PC-3 (cell line): ENCODE results near the gene GAGE1. TPM values are rescaled to one million over a fixed set of nuclear protein-coding genes. Genes with fewer than 3 reads are reported as not detected.
"Not testable (repeated sequence)": the region's sequence is repeated elsewhere in the genome, so short reads cannot be mapped to it uniquely, and the experiment has no call there.

Experiments
- ATAC-seq: fragments of 200-7000 bp; cut with Tn5 transposase; 2 replicates; pipeline ENCODE4 v1.9.1; 2020; ENCODE audit warnings: mild to moderate bottlenecking, moderate library complexity
- Bru-seq: library from RNA; stranded (reverse); fragments of 400-500 nt; gene quantifications from one replicate; lab custom pipeline; 2021; lab: Mats Ljungman, UMichigan
- BruChase-seq, 2 experiments: library from RNA; stranded (reverse); fragments of 400-500 nt; gene quantifications; one replicate each; lab custom pipeline; 2021; lab: Mats Ljungman, UMichigan
- BruUV-seq: library from RNA; stranded (reverse); fragments of 400-500 nt; replicated peaks from 2 replicates; lab custom pipeline; 2021; lab: Mats Ljungman, UMichigan
- CTCF ChIA-PET: fragments of 300-600 bp; sonication (Branson Sonifier 250); formaldehyde crosslinking; loops from one replicate; lab custom pipeline; 2022; ENCODE audit warnings: antibody characterized with exemption; lab: Charles Lee
- POLR2A ChIA-PET: fragments of 300-600 bp; sonication (Branson Sonifier 250); formaldehyde crosslinking; loops from one replicate; lab custom pipeline; 2022; ENCODE audit warnings: antibody characterized with exemption; ENCODE audit not compliant: unreplicated experiment; lab: Charles Lee
- DNase-seq: peaks from one replicate; pipeline ENCODE4 v3.0.0-alpha.2; 2015
- H2AFZ ChIP-seq: fragments of 300-600 bp; sonication (generic); 2 replicates; pipeline ENCODE4 v1.6.0; 2016; ENCODE audit warnings: antibody characterized with exemption, low read length
- H3F3A ChIP-seq: fragments of 300-600 bp; sonication (generic); one replicate; pipeline ENCODE4 v1.6.0; 2017; ENCODE audit warnings: antibody characterized with exemption, low read length, control low read depth, mild to moderate bottlenecking; ENCODE audit not compliant: unreplicated experiment
- H3K27ac ChIP-seq: fragments of 300-600 bp; sonication (generic); 2 replicates; pipeline ENCODE4 v1.5.1; 2016; ENCODE audit warnings: mild to moderate bottlenecking, low read length
- H3K27me3 ChIP-seq: fragments of 300-600 bp; sonication (generic); 2 replicates; pipeline ENCODE4 v1.6.1; 2016; ENCODE audit warnings: low read length, mixed read lengths
- H3K36me3 ChIP-seq: fragments of 300-600 bp; sonication (generic); 2 replicates; pipeline ENCODE4 v1.6.1; 2016; ENCODE audit warnings: low read depth, mixed run types, low read length, mixed read lengths
- H3K4me1 ChIP-seq: fragments of 300-600 bp; sonication (generic); 2 replicates; pipeline ENCODE4 v1.5.1; 2016; ENCODE audit warnings: low read length; ENCODE audit not compliant: insufficient read depth
- H3K4me2 ChIP-seq: fragments of 300-600 bp; sonication (generic); 2 replicates; pipeline ENCODE4 v1.6.0; 2016; ENCODE audit warnings: low read length
- H3K4me3 ChIP-seq: fragments of 300-600 bp; sonication (generic); 2 replicates; pipeline ENCODE4 v1.5.1; 2016; ENCODE audit warnings: mild to moderate bottlenecking, low read length, mixed read lengths
- H3K79me2 ChIP-seq: fragments of 300-600 bp; sonication (generic); 2 replicates; pipeline ENCODE4 v1.6.1; 2017; ENCODE audit warnings: low read length, mixed read lengths
- H3K9ac ChIP-seq: fragments of 300-600 bp; sonication (generic); 2 replicates; pipeline ENCODE4 v1.6.0; 2016; ENCODE audit warnings: mild to moderate bottlenecking, low read length
- H3K9me2 ChIP-seq: fragments of 300-600 bp; sonication (generic); replicated peaks from 2 replicates; pipeline ENCODE4 v1.6.1; 2016; ENCODE audit warnings: mixed run types, low read length, mixed read lengths
- H3K9me3 ChIP-seq: fragments of 300-600 bp; sonication (generic); 2 replicates; pipeline ENCODE4 v1.6.1; 2016; ENCODE audit warnings: low read length, mixed read lengths
- H4K20me1 ChIP-seq: fragments of 300-600 bp; sonication (generic); 2 replicates; pipeline ENCODE4 v1.6.1; 2016; ENCODE audit warnings: low read length, mixed read lengths
- intact Hi-C: fragments of 100-400 bp; cut with micrococcal nuclease; formaldehyde crosslinking; loops from 2 replicates; pipeline ENCODE4 v1.9.0; 2023
- long read RNA-seq: library from polyadenylated mRNA; unstranded; transcript quantifications from one replicate; pipeline ENCODE4 v2.0.0, GENCODE V29; 2021; ENCODE audit not compliant: unreplicated experiment
- total RNA-seq: library from RNA; depleted of rRNA; stranded (reverse); fragments of >200 nt; gene quantifications from 2 replicates; pipeline ENCODE4 v1.2.3, GENCODE V29; 2014; rRNA removed

Gene GAGE1
- total RNA-seq (not detected in 2 replicates), Bru-seq, nascent RNA (not detected), BruChase-seq, experiment 1, labeled RNA remaining after a 6-hour chase (not detected), BruChase-seq, experiment 2, labeled RNA remaining after a 2-hour chase (not detected)
- long read RNA-seq: 0 reads

GRCh38 chrX:49598720-49599119, at the start of gene GAGE1:
GAGE1 (plus strand) TSS chrX:49599020; CDS start chrX:49600175, 1,155 bp downstream.
- H3K36me3 ChIP-seq, H3K27me3 ChIP-seq, BruUV-seq, H3K9me3 ChIP-seq, H3K4me1 ChIP-seq, intact Hi-C loops, DNase-seq, H3K9ac ChIP-seq, CTCF ChIA-PET, H3F3A ChIP-seq, ATAC-seq, H3K27ac ChIP-seq, H3K4me3 ChIP-seq, H3K79me2 ChIP-seq, POLR2A ChIA-PET, H4K20me1 ChIP-seq, H3K9me2 ChIP-seq, H3K4me2 ChIP-seq, H2AFZ ChIP-seq: not testable (repeated sequence)

GRCh38 chrX:49550989-49551388, 47.8 kb upstream of the GAGE1 start, which contains the start of gene GAGE12E:
GAGE12E (plus strand) TSS chrX:49551289; CDS start chrX:49552444, 1,155 bp downstream.
- H3K9me3 ChIP-seq, H3K4me1 ChIP-seq, H3K4me3 ChIP-seq, H3K9ac ChIP-seq, H3K9me2 ChIP-seq, H2AFZ ChIP-seq, DNase-seq, H4K20me1 ChIP-seq, H3F3A ChIP-seq, BruUV-seq, H3K79me2 ChIP-seq, CTCF ChIA-PET, H3K27ac ChIP-seq, H3K4me2 ChIP-seq, POLR2A ChIA-PET, ATAC-seq, intact Hi-C loops, H3K36me3 ChIP-seq, H3K27me3 ChIP-seq: not testable (repeated sequence)

- intact Hi-C loops, H3K9me2 ChIP-seq, BruUV-seq: not testable (repeated sequence)
These were observed 38.3 kb upstream of the GAGE1 start, which contains the start of gene GAGE12F for GRCh38 chrX:49560542-49560941. GAGE12F (plus strand) TSS chrX:49560842; CDS start chrX:49561997, 1,155 bp downstream.

GRCh38 chrX:49568728-49569127, 30.1 kb upstream of the GAGE1 start:
- H3K9ac ChIP-seq, H3K79me2 ChIP-seq, H3K4me1 ChIP-seq, H3K36me3 ChIP-seq, H3K9me2 ChIP-seq, H3K9me3 ChIP-seq, POLR2A ChIA-PET, H4K20me1 ChIP-seq, BruUV-seq, ATAC-seq, H2AFZ ChIP-seq, H3K4me2 ChIP-seq, intact Hi-C loops, H3K27ac ChIP-seq, DNase-seq, H3K27me3 ChIP-seq, CTCF ChIA-PET, H3K4me3 ChIP-seq, H3F3A ChIP-seq: not testable (repeated sequence)

More at GRCh38 chrX:49560542-49560941, 38.3 kb upstream of the GAGE1 start, which contains the start of gene GAGE12F:
- H3K4me1 ChIP-seq, H3K9me3 ChIP-seq, CTCF ChIA-PET, H3K27me3 ChIP-seq, H3K9ac ChIP-seq, H3K36me3 ChIP-seq, H4K20me1 ChIP-seq, POLR2A ChIA-PET, H3K4me3 ChIP-seq, H3K27ac ChIP-seq, H3K79me2 ChIP-seq, ATAC-seq, H3K4me2 ChIP-seq, DNase-seq, H3F3A ChIP-seq, H2AFZ ChIP-seq: not testable (repeated sequence)

GRCh38 chrX:49569152-49569551, 29.7 kb upstream of the GAGE1 start:
- H3K9ac ChIP-seq, BruUV-seq: not testable (repeated sequence)

GRCh38 chrX:49570100-49570499, 28.7 kb upstream of the GAGE1 start, which contains the start of gene GAGE12G:
GAGE12G (plus strand) TSS chrX:49570400; CDS start chrX:49571555, 1,155 bp downstream.
- H3K9me2 ChIP-seq, H3K4me2 ChIP-seq, H3F3A ChIP-seq, ATAC-seq, DNase-seq, H3K4me1 ChIP-seq, H2AFZ ChIP-seq, H3K4me3 ChIP-seq, POLR2A ChIA-PET, intact Hi-C loops, H3K36me3 ChIP-seq, H3K27me3 ChIP-seq, H3K27ac ChIP-seq, H3K9me3 ChIP-seq, H4K20me1 ChIP-seq, BruUV-seq, CTCF ChIA-PET, H3K9ac ChIP-seq, H3K79me2 ChIP-seq: not testable (repeated sequence)

More at GRCh38 chrX:49569152-49569551, 29.7 kb upstream of the GAGE1 start:
- H3K79me2 ChIP-seq, ATAC-seq, intact Hi-C loops, H3F3A ChIP-seq, H3K9me3 ChIP-seq, POLR2A ChIA-PET, H3K4me3 ChIP-seq, DNase-seq, H3K9me2 ChIP-seq, H4K20me1 ChIP-seq, H3K4me1 ChIP-seq, H3K36me3 ChIP-seq, H3K4me2 ChIP-seq, CTCF ChIA-PET, H3K27ac ChIP-seq, H2AFZ ChIP-seq, H3K27me3 ChIP-seq: not testable (repeated sequence)
